Fibroblast of skin of back (primary cell): ENCODE data around the gene DDX43. TPM values are rescaled to one million over a fixed set of nuclear protein-coding genes. Genes with fewer than 3 reads are reported as not detected.
"Not testable (repeated sequence)": the region's sequence is repeated elsewhere in the genome, so short reads cannot be mapped to it uniquely, and the experiment has no call there.

Source experiments
- DNase-seq: peaks from one replicate; pipeline ENCODE4 v3.0.0-alpha.2; 2013
- polyA plus RNA-seq, 2 experiments: library from polyadenylated mRNA; unstranded; fragments of 120-200 nt; gene quantifications; one replicate each; pipeline ENCODE4 v1.2.1, GENCODE V29; 2013; ENCODE audit not compliant: insufficient read length in 2 of 2

The DDX43 gene
- polyA plus RNA-seq (2013, experiment 1 of 2; ENCODE audit: insufficient read length), result 0.12 TPM
- polyA plus RNA-seq (2013, experiment 2 of 2; ENCODE audit: insufficient read length), result not detected

DNA sequence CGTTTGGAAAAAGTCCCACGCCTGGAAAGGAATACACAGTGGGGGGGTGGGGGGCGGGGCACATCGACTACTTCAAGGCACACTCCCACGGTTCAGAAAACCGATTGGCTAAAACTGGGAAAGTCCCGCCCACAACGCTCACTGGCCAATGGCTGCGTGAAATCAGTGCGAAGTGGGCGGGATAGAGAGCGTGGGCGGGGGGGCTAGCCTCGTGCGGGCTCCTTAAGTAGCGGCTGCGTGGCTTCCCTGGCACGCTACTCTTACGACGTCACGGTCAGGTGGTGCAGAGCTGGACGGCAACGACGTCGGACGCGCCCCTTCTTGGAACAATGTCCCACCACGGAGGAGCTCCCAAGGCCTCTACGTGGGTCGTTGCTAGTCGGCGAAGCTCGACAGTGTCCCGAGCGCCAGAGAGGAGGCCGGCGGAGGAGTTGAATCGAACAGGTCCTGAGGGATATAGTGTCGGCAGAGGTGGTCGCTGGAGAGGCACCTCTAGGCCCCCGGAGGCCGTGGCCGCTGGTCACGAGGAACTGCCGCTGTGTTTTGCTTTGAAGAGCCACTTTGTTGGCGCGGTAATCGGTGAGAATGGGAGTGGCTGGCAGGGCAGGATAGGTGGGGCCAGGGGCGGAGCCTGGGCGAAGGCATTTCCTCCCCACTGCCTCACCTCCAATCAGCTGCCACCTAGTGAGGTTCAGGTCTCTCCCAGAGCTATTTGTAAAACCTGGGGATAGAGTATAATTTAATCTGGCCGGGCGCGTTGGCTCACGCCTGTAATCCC is at the start of gene DDX43:
Gene DDX43, plus strand, starts transcription at position 252 of the 778 bp plus-strand sequence. Its CDS starts 78 bp downstream, at position 330.
- DNase-seq, result peak; percentile 20

DNA sequence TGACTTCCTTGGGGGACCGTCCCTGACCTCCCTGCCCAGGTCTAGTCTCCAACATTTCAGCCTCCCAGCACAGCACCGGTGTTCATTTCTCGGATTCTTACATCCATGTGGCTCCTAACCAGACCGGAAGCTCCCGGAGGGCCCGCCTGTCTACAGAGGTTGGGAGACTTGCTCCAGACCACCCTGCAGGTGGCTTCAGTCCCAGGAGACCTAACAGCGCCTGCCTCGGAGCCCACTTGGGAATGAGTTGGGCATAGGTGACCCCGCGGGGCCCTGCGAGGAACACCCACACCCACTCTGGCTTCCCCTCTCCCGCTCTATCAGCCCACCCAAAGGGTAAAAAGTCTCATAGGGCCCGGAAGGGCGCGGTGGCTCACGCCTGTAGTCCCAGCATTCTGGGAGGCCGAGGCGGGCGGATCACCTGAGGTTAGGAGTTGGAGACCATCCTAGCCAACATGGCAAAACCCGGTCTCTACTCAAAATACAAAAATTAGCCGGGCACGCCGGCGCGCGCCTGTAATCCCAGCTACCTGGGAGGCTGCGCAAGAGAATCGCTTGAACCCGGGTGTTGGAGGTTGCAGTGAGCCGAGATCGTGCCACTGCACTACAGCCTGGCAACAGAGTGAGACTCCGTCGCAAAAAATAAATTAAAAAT is 46.0 kb upstream of the DDX43 start:
- DNase-seq, result no peak

DNA sequence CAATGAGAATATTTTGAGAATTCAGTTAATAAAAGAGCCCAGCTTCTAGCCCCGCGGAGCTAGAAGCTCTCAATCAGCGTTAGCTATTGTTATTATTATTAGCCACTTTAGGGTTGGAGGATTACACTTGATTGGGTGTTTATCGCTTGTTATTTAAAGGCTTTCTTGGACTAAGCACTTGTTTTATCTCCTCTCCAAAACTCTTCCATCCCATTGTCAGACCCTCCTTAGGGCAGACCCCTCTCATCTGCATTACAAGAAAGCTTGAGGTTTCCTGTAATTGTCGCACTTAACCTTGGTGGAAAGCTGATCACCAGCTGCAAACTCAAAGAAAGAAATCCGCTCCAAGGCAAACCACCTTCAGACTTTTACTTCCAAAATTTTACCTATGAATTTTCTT is 45.3 kb upstream of the DDX43 start:
- DNase-seq, result no peak

DNA sequence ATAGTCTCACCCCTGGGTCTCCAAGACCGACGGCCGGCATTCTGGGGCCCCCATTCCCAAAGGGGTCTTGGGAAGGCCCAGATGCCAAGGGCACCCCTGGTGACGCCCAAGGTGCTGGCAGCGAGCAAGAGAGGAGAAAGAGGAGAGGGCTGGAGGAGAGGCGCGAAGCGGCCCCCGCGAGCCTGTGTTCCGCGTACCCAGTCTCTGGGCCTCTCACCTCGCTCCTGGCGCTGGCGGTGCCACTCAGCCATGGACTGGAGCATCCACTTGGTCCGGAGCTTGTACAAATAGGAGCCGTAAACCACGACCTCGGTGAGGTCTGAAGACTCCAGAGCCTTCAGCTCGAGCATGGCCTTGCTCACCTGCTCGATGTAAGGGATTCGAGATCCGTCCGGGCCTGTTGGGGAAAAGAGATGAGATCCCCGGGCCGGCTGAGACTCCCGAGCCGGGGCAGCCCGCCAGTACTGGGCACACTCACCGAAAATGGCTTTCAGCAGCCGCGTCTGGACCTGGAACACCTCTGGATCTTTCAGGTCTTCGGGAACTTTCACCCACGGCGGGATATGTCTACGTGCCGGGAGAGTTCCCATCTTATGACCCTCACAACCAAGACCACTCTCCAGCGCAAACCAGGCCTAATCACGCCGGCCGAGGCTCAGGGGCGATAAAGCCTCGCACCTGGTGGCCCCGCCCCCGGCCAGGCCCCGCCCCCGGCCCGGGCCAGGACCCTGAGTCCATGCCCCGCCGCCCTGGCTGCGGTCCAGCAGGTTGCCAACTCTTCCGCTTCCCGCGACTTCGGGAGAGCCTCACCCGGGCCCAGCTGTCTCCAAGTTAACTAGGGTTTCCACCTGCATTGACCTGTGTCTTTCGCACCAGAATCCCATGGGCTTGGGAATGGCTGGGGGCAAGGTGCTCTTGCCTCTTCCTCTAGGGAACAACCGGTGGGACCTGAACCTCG is 40.7 kb upstream of the DDX43 start, which contains the start of gene DPPA5:
Gene DPPA5, minus strand, starts transcription at position 641 of the 958 bp plus-strand sequence. Its CDS starts 51 bp downstream, at position 590.
- no peak for DNase-seq

DNA sequence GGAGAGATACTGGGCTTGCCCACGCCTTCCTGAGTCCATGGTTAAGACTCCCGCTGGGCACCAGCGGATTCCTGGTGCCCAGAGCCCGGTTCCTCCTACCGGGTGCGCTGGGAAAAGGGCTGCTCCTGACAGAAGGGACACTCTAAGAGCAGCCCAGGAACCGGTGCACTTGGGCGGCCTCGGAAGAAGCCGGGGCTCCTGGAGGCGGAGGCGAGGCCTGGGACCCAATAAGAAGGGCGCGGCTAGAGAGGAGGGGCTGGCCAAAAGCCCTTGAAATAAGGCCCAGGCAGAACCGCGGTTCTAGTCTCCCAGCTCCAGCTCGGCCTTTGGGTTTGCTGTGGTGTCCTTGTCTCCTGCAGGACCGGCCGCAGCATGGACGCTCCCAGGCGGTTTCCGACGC is 32.3 kb upstream of the DDX43 start, which contains the start of gene KHDC3L:
Gene KHDC3L, plus strand, starts transcription at position 301 of the 400 bp plus-strand sequence. Its CDS starts 72 bp downstream, at position 373.
- no peak for DNase-seq

DNA sequence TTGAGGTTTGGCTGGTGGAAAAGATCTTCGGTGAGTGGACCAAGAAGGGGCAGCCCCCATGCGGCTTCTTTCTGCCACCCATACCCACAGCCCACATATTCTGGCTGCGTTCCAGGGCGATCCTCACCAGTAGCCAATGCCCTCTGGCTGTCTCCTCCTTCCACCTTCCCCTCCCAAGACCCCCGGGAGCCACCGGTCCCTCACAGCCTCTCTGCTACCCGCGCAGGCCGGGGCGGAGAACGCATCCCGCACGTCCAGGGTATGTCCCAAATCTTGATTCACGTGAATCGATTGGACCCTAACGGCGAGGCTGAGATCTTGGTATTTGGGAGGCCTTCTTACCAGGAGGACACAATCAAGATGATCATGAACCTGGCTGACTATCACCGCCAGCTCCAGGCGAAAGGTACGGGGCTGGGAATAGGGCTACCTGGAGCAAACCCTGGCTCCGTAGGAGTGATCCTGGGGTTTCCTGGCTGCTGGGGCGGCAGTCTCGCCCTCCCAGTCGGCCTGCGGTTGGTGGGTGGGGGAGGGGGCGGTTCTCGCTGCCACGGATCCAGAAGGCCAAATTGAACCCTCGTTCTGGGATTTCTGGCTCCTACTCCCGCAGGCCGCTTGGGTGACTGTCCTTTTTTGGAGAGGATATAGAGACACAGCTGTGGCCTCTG is 31.6 kb upstream of the DDX43 start:
- DNase-seq, result no peak

DNA sequence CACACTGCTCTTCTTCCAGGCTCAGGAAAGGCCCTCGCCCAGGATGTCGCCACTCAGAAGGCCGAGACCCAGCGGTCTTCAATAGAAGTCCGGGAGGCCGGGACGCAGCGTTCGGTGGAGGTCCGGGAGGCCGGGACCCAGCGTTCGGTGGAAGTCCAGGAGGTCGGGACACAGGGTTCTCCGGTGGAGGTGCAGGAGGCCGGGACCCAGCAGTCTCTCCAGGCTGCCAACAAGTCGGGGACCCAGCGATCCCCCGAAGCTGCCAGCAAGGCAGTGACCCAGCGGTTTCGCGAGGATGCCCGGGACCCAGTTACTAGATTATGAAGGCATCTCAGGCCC is 31.1 kb upstream of the DDX43 start:
- DNase-seq, result no peak

DNA sequence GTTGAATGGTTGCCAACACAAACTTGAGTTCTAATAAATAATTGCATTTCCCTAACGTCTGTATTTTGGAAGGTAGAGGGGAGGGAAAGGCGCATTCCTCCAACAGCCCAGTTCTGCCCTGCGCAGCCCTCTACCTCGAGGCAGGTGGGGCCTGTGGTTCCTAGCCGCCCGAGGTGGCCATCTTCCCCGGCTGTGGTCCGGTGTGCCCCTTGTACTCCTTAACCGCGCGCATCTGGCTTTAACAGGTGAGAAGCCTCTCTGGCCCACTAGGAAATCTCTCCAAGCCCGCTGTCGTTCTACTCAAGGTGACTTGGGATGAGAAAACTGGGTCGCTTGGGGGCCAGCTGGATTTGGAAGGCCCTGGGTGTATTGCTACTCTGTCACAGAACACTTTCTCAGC is 30.5 kb upstream of the DDX43 start:
- no peak for DNase-seq

DNA sequence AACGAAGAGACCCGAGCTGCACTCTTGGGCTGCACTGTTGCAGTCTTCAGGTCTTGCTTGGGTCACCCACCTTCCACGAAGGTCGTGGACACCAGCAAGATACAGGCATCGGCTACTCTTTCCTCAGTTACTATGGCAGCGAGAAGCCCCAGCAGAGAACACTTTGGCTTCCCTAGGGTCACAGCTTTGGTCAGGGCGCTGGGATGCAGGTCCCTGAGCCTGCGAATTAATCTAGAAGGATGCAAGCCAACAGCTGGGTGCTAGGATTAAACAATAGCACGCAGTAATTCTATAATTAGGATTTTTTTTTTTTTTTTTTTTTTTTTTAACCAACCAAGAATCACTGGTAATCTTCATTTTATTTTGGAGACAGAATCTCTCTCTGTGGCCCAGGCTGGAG is 30.1 kb upstream of the DDX43 start:
- DNase-seq, result no peak

DNA sequence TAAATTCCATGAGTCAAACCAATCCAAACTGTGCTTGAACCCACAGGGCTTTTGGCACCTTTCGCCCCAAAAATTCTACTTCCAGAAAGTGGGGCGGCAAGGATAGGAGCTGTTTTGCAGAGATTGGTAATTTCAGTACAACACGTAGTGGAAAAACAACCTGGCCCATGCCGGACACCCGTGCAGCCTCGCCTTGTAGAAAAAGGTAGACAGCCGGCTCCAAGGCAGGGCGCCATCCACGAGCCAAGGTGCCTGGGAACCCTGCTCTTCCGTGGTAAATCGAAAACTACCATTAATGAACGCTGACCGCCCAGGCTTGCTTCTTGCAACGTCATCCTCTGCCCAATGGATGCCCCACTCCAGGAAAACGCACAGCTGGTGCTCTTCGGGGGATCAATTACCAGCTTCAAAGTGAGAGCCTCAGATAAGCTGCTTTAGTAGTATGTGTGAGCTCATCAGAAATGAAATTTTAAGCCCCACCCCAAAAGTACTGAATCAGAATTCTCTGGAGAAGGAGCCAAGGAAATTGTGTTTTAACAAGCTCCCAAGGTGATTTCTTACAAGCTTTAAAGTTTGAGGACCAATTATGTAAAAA is 26.8 kb upstream of the DDX43 start:
- DNase-seq, result no peak

DNA sequence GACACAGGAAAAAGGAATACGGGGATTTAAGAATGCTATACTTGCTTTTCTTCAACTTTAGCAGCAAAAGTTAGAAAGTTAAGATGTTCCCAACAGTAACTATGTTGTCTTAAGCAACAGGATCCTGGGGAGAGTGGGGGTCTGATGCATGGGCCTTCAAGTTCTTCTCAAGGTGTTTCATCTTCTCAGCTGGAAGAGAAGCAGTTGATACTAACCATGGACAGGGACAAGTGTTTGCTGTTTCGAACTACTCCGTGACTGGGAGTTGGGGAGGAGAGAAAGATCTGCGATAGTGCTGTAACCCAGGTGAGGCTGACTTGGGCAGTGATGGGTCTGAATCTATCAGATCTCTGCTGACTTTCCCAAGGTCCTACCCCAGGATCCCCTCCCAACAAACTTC is 26.0 kb upstream of the DDX43 start:
- DNase-seq, result no peak

DNA sequence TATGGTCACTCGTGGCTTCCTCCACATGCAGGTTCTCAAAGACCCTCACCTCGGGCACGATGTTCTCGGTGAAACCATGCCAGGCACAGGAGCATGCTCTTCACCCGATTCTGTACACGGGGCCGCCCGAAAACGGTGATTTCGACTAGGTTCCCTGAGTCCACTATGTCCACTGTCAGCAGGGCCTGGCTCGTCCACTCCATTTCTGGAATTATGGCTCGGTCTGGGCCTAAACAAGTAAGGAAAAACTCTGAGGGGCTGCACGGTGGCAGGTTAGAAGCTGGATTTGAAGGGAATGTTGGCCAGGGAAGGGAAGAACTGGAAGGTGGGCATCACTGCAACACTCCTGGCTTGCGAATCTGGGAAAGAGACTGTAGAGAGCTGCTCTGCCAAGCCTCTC is 25.5 kb upstream of the DDX43 start:
- DNase-seq, result no peak

DNA sequence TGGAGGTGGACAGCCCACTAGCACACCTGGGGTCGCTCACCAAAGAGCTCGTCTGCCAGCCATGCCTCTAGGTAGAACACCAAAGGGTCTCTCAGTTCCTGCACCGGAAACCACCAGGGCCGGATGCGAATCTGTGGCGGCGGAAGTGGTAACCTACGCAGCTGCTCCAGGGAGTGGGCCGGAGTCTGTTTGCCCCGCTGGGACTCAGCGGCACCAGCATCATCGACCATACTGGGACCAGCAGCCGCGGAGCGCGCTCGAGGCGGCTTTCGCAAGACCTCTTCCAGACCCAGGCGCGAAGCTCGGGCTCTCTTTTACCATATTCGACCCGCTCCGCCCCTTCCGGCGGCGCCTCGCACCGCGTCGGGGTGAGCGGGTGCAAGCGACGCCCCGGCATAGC is 25.1 kb upstream of the DDX43 start, which contains the start of gene OOEP:
Gene OOEP, minus strand, starts transcription at position 335 of the 400 bp plus-strand sequence. Its CDS starts 105 bp downstream, at position 230.
- no peak for DNase-seq

DNA sequence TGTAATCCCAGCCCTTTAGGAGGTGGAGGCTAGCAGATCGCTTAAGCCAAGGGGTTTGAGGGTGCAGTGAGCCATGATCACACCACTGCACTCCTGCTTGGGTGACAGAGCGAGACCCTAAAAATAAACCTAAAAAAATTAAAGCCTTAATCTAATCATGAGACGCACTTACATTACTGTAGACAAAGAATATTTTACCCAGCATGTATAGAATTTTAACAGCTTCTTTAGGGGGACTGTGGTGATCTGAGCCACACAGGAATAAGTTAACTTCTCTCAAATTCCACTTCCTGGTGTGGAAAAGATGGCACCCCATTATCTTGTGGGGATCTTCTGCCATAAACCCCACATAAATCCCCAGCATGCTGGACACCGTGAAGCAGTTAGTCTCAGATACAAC is 22.6 kb upstream of the DDX43 start:
- no peak for DNase-seq

DNA sequence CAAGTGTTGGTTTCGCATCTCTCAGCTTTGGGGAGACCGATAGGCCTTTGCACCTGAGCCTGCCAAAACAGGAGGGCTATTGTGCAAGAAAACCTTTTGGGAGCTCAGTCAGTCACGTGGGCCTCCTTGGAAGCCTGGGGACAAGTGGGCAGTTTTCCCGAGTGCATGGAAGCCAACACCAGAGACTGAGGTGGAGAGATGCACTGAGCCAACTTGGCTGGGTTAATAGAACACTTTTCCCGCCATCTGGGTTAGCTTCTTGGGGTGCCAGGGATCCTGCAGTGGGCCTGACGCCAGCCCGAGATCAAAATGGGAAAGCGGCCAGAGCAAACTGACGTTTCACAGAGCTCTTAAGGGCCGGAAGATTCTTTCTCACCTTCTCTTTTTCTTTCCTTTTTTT is 22.1 kb upstream of the DDX43 start:
- no peak for DNase-seq

DNA sequence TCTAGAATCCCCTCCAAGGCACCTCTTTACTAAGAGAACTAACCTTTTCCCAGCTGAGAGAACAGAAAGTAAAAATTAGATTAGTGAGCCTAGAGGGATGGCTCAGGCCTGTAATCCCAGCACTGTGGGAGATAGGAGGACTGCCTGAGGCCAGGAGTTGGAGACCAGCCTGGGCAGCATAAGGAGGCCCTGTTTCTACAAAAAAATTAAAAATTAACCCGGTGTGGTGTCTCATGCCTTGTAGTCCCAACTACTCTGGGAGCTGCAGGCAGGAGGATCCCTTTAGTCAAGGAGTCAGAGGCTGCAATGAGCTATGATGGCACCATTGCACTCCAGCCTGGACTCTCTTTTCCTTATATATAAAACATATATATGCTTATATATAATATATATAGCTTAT is 19.4 kb upstream of the DDX43 start:
- DNase-seq, result no peak

DNA sequence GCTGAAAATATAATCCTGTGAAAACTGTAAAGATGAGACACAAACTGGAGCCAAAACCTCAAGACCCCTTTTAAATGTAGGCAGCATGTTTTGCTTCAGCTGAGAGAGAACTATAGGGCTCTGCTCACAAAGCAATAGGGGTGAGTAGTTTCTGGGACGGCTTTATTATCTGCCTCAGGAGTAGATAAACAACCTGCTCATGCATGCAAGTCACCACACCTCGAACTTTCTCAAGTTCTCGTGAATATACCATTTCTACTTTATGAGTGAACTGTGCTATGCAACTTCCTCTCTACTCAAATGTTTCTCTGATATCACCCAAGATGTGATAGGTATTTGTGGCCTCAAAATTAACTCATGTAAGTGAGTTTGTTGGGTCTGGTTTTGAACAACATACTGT is 17.4 kb upstream of the DDX43 start:
- no peak for DNase-seq

DNA sequence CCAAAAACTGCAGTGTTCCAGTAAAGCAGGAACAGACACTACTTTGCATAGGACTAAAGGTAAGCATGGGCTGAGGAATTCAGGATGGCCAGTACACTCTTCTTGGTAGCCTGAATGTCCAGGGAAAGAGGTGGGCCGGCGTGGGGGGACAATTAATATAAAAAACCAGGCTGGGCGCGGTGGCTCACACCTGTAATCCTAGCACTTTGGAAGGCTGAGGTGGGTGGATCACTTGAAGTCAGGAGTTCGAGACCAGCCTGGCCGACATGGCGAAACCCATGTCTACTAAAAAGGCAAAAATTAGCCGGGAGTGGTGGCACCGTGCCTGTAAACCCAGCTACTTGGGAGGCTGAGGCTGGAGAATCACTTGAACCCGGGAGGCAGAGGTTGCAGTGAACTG is 13.1 kb upstream of the DDX43 start:
- DNase-seq, result not testable (repeated sequence)

DNA sequence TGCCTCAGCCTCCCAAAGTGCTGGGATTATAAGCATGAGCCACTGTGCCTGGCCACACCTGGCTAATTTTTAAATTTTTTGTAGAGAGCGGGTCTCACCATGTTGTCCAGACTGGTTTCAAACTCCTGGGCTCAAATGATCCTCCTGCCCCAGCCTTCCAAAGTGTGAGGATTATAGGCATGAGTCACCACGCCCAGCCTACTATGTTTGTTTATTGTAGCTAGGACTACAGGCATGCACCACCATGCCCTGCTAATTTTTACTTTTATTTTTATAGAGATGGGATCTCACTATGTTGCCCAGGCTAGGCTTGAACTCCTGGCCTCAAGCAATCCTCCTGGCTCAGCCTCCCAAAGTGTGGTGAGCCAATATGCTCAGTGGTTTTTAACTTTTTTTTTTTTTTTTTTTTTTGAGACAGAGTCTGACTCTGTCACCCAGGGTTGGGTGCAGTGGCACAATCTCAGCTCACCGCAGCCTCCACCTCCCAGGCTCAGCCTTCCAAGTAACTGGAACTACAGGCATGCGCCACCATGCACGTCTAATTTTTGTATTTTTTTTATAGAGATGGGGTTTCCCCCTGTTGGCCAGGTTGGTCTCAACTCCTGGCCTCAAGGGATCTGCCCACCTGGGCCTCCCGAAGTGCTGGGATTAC is 12.0 kb upstream of the DDX43 start:
- DNase-seq, result peak; percentile 37

DNA sequence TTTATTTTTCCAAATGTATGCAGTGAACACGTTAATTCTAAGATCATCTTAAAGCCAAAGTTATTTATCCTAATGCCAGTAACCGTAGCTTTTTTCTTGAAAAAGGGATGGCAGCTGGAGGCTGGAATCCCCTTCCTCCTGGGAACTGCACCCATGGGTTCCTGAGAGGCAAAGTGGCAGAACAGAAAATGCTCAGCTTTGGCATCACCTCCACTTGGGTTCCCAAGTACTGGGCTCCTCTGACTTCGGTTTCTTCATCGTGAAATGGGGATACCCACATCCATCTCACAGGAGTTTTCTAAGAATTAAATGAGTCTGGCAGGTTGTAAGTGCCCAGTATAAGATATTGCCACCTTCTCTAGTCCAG is 6.2 kb upstream of the DDX43 start:
- no peak for DNase-seq
